Transverse colon (tissue), 4 donors: ENCODE results near the gene TRMU. TPM values are rescaled to one million over a fixed set of nuclear protein-coding genes. Genes with fewer than 3 reads are reported as not detected.

Experiments
- DNase-seq: peaks from one replicate; pipeline ENCODE4 v3.0.0-alpha.2; 2019
- H3K27ac ChIP-seq, 4 donors: fragments of 200-600 bp; sonication (generic); 2 replicates each; pipeline ENCODE4 v1.5.1; 2016 to 2018; ENCODE audit warnings: inconsistent platforms in 4 of 4
- H3K27me3 ChIP-seq: fragments of 200-600 bp; sonication (generic); 2 replicates; pipeline ENCODE4 v1.5.1; 2017; ENCODE audit warnings: inconsistent platforms
- H3K36me3 ChIP-seq, 4 donors: fragments of 200-600 bp; sonication (generic); 2 replicates each; pipeline ENCODE4 v1.5.1; 2017 to 2019; ENCODE audit warnings: inconsistent platforms in 4 of 4
- H3K4me1 ChIP-seq, 4 donors: fragments of 200-600 bp; sonication (generic); 2 replicates each; pipeline ENCODE4 v1.5.1; 2017 to 2020; ENCODE audit warnings: inconsistent platforms in 4 of 4
- H3K4me3 ChIP-seq, 4 donors: fragments of 200-600 bp; sonication (generic); 1 replicate in 1 of 4; 2 replicates in 3 of 4; pipeline versions ENCODE4 v1.5.1 to v1.6.1; 2017 to 2019; ENCODE audit warnings: inconsistent platforms in 4 of 4
- H3K9me3 ChIP-seq, 2 donors: fragments of 200-600 bp; sonication (generic); 2 replicates each; pipeline ENCODE4 v1.5.1; 2017 to 2019; ENCODE audit warnings: inconsistent platforms in 2 of 2
- CTCF ChIP-seq, 5 experiments: fragments of 200-600 bp in 3 of 5; fragments of 450-650 bp in 2 of 5; sonication (generic) in 3 of 5; IDR thresholded peaks; 1 replicate in 2 of 5; 2 replicates in 3 of 5; pipeline ENCODE4 v1.5.1; 2016 to 2017; ENCODE audit warnings: antibody characterized with exemption in 5 of 5, inconsistent platforms in 3 of 5, mild to moderate bottlenecking in 2 of 5, moderate library complexity in 1 of 5
- EP300 ChIP-seq: sonication (generic); formaldehyde crosslinking; IDR thresholded peaks from one replicate; pipeline ENCODE4 v1.6.1; 2017; ENCODE audit warnings: antibody characterized with exemption, low read depth
- POLR2A ChIP-seq: fragments of 450-650 bp; IDR thresholded peaks from one replicate; pipeline ENCODE4 v1.6.1; 2016; ENCODE audit warnings: antibody characterized with exemption, mild to moderate bottlenecking, moderate library complexity
- POLR2AphosphoS5 ChIP-seq, 3 donors: sonication (generic); formaldehyde crosslinking; IDR thresholded peaks; one replicate each; pipeline ENCODE4 v1.6.1; 2016; ENCODE audit warnings: antibody characterized with exemption in 3 of 3
- WGBS, 2 donors: methylation state at CpG; one replicate each; pipeline ENCODE4 v1.1.5; 2018; ENCODE audit warnings: low coverage in 1 of 2; 5-methylcytosine and 5-hydroxymethylcytosine counted together
- in situ Hi-C, 4 donors: fragments of 200-750 bp; cut with MboI; loops; one replicate each; pipeline versions ENCODE4 v1.15.0 to v1.15.1; 2017; ENCODE audit warnings: low sequenced_read_pairs in 3 of 4, low pct_ligation_motif_present in 1 of 4, low pct_unique_long_range_greater_than_20kb in 1 of 4
- intact Hi-C: fragments of 100-400 bp; cut with DNase I; formaldehyde crosslinking; loops from one replicate; pipeline ENCODE4 v1.15.1; 2023; ENCODE audit warnings: low total_unique reads
- total RNA-seq, 4 donors: library from RNA; depleted of rRNA; stranded (reverse); fragments of >200 nt; gene quantifications; one replicate each; pipeline ENCODE4 v1.1.0, GENCODE V29; 2016

TRMU gene
- total RNA-seq, 4 donors from 2014 or later: 33.7 to 90.0 (median 38.5) TPM

GRCh38 chr22:46326066-46326680 lies 9.3 kb upstream of the TRMU start:
- H3K27me3 ChIP-seq: no peaks in the 10 kb centered on the region
- 90% methylated on average over 23 of the region's 23 CpGs; no CpG with 5 or more reads in 1 of the 2 donors for whole genome bisulfite sequencing, 2 donors
- intact Hi-C loops: no loop called here
- TF ChIP-seq POLR2A: no peak
- no peak for TF ChIP-seq POLR2AphosphoS5 (IDR thresholded peaks at IDR 0.05)
- no peak for TF ChIP-seq EP300
- no peak for TF ChIP-seq CTCF (IDR thresholded peaks at IDR 0.05)
- no peaks in the 10 kb centered on the region for H3K36me3 ChIP-seq
- H3K9me3 ChIP-seq: no peaks in the 10 kb centered on the region
- no peaks in the 10 kb centered on the region for H3K4me1 ChIP-seq
- no peak overlapping the region for H3K27ac ChIP-seq
- H3K4me3 ChIP-seq: no peak overlapping the region
- no peak for DNase-seq
- in situ Hi-C loops: no loop called here

GRCh38 chr22:46327691-46328465 lies 7.6 kb upstream of the TRMU start:
- no peaks in the 10 kb centered on the region for H3K9me3 ChIP-seq
- no peak overlapping the region for H3K27ac ChIP-seq
- H3K4me3 ChIP-seq: no peak overlapping the region
- intact Hi-C loops: no loop called here
- in situ Hi-C loops: no loop called here
- no peaks in the 10 kb centered on the region for H3K27me3 ChIP-seq
- TF ChIP-seq CTCF (IDR thresholded peaks at IDR 0.05) (no peak), POLR2AphosphoS5 (IDR thresholded peaks at IDR 0.05) (no peak), EP300 (no peak), POLR2A (no peak)
- no peak for DNase-seq
- H3K36me3 ChIP-seq: no peaks in the 10 kb centered on the region
- H3K4me1 ChIP-seq: no peaks in the 10 kb centered on the region
- WGBS, 2 donors: 95 to 100% methylated on average over 3 to 13 of the region's 13 CpGs

- TF ChIP-seq POLR2A: no peak
- no peak for TF ChIP-seq EP300
- no peak for TF ChIP-seq POLR2AphosphoS5 (IDR thresholded peaks at IDR 0.05)
- TF ChIP-seq CTCF (IDR thresholded peaks at IDR 0.05): no peak
- intact Hi-C loops: no loop called here
Observed at GRCh38 chr22:46328797-46329196, 6.7 kb upstream of the TRMU start.

GRCh38 chr22:46329616-46330015 lies 5.9 kb upstream of the TRMU start:
- intact Hi-C loops: no loop called here
- no peak overlapping the region for H3K4me3 ChIP-seq
- H3K27me3 ChIP-seq: no peaks in the 10 kb centered on the region
- TF ChIP-seq CTCF (IDR thresholded peaks at IDR 0.05): no peak
- TF ChIP-seq POLR2AphosphoS5 (IDR thresholded peaks at IDR 0.05): no peak
- no peak for TF ChIP-seq EP300
- in situ Hi-C loops: no loop called here
- no peaks in the 10 kb centered on the region for H3K9me3 ChIP-seq
- H3K36me3 ChIP-seq: no peaks in the 10 kb centered on the region
- no peak for DNase-seq
- WGBS, 2 donors: 89% methylated on average over 8 of the region's 8 CpGs; no CpG with 5 or more reads in 1 of the 2 donors
- no peaks in the 10 kb centered on the region for H3K4me1 ChIP-seq
- H3K27ac ChIP-seq: no peak overlapping the region

More at GRCh38 chr22:46328797-46329196, 6.7 kb upstream of the TRMU start:
- Histone ChIP-seq H3K4me1 (no peaks in the 10 kb centered on the region), H3K36me3 (no peaks in the 10 kb centered on the region), H3K27me3 (no peaks in the 10 kb centered on the region), H3K9me3 (no peaks in the 10 kb centered on the region), H3K4me3 (no peak overlapping the region), H3K27ac (no peak overlapping the region)
- in situ Hi-C loops: no loop called here
- 98% methylated on average over 11 of the region's 11 CpGs; no CpG with 5 or more reads in 1 of the 2 donors for WGBS, 2 donors
- no peak for DNase-seq
